HEK293T (cell line): ENCODE results near the gene CPAMD8.

ENCODE experiments used
- CTBP1 ChIP-seq: fragments of 450-650 bp; IDR thresholded peaks from 2 replicates; pipeline ENCODE4 v1.6.1; 2016; ENCODE audit warnings: borderline replicate concordance
- ELF4 ChIP-seq: fragments of 450-650 bp; IDR thresholded peaks from 2 replicates; pipeline ENCODE4 v1.6.1; 2017; ENCODE audit warnings: antibody characterized with exemption
- FOXK2 ChIP-seq: fragments of 450-650 bp; IDR thresholded peaks from 2 replicates; pipeline ENCODE4 v1.6.1; 2016; ENCODE audit warnings: mild to moderate bottlenecking
- HDGF ChIP-seq: fragments of 450-650 bp; IDR thresholded peaks from 2 replicates; pipeline ENCODE4 v1.6.1; 2017; ENCODE audit warnings: antibody characterized with exemption, borderline replicate concordance
- PKNOX1 ChIP-seq: fragments of 450-650 bp; IDR thresholded peaks from 2 replicates; pipeline ENCODE4 v1.6.1; 2016
- TARDBP ChIP-seq: fragments of 450-650 bp; IDR thresholded peaks from 2 replicates; pipeline ENCODE4 v1.6.1; 2016
- ZNF384 ChIP-seq: fragments of 450-650 bp; IDR thresholded peaks from 2 replicates; pipeline ENCODE4 v1.6.1; 2016

GRCh38 chr19:17020385-17020784 is 6.2 kb downstream of the CPAMD8 start:
- TF ChIP-seq ZNF384 (no peak), TARDBP (no peak), FOXK2 (no peak), CTBP1 (no peak), PKNOX1 (no peak), HDGF (no peak), ELF4 (no peak)
